ENCODE data around the gene CENATAC.
A peak's percentile ranks its signal among the peaks of the same experiment; 100 is the strongest.
"Not testable (repeated sequence)": the region's sequence is repeated elsewhere in the genome, so short reads cannot be mapped to it uniquely, and the experiment has no call there.

The CENATAC gene

GRCh38 chr11:118997627-118998387 lies at the start of gene CENATAC:
CENATAC (plus strand) TSS chr11:118998138; CDS start chr11:118998198, 60 bp downstream.
- DNase-seq = peak; percentile 70 to 74

GRCh38 chr11:118953265-118953664 lies 44.7 kb upstream of the CENATAC start:
- peak; percentile 27 to 63 for DNase-seq

DNA sequence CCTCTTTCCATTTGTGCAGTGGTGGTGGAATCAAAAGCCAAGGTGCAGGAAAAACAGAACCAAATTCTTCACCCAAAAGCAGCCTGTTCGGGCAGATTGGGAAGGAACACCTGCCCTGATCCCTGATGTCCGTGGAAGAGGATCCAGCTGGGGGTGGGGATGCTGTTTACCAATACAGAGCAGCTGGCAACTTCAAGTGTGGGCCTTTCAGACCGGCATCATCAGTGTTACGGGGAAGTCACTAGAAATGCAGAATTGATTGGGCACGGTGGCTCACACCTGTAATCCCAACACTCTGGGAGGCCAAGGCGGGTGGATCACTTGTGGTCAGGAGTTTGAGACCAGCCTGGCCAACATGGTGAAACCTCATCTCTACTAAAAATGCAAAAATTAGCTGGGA lies 44.0 kb upstream of the CENATAC start:
- not testable (repeated sequence) for DNase-seq

- DNase-seq = peak; percentile 61 to 71
These were observed 41.7 kb upstream of the CENATAC start, which contains the start of gene UPK2 for GRCh38 chr11:118956094-118956846. UPK2 (plus strand) TSS chr11:118956298; CDS start chr11:118956351, 53 bp downstream.

- DNase-seq = no peak
These were observed 41.0 kb upstream of the CENATAC start for GRCh38 chr11:118956847-118957469.

DNA sequence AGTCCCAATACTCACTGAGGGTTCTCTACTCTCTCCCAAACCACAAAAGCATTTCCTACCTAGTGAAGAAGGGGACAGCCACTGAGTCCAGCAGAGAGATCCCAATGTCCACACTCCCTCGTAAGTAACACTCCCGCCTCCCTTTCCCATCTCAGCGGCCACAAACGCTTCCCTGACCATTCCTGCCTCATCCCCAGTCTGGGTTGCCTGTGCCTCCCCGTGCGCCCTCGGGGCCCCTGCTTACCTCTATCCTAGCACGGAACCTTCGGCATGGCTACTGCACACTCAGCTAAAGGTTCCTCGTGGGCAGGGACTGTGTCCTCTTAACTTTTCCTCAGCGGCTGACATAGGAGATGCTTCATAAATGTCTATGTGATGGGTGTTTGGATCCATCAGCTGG lies 40.4 kb upstream of the CENATAC start:
- no peak for DNase-seq

DNA sequence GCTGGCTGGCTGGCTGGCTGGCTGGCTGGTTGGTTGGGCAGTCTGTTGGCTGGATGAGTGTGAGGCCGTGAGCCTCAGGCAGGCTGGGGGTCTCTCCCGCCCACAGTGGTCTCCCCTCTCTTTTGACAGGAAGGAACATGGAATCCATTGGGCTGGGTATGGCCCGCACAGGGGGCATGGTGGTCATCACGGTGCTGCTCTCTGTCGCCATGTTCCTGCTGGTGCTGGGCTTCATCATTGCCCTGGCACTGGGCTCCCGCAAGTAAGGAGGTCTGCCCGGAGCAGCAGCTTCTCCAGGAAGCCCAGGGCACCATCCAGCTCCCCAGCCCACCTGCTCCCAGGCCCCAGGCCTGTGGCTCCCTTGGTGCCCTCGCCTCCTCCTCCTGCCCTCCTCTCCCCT lies 40.0 kb upstream of the CENATAC start:
- DNase-seq = no peak

DNA sequence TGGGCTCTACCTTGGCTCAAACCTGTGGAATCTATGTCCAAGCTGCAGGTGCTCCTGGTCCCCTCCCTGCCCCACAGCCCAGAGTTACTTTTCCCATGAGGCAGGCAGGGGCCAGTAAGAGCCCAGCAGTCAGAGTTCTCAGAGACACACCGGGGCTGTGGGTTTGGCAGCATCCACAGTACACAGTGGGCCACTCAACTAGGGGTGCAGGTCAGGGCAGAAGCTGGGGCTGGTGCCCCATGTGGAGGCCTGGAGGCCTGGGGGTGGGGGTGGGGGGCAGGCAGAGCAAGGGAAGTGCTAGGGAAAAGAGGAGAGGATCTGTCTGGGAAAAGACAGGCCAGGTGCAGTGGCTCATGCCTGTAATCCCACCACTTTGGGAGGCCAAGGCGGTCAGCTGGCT lies 39.4 kb upstream of the CENATAC start:
- no peak for DNase-seq

DNA sequence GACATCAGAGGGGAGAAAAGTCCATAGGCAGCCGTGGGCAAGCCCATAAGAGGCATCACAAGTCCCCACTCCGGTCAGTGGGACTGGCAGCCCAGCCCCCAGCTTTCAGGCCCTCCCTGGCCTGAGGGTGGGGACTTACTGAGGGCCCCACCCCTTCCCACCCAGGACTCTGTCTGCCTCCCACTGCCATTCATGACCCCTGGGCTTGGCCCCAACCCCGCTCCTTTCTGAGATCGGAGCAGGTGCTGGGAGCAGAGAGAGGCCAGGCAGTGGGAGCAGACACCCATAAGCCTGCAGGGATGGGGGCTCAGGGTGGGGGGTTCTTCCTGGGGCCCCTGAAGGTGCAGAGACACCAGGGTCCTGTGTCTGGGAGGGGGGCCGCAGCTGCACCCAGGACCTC lies 36.7 kb upstream of the CENATAC start:
- no peak for DNase-seq

GRCh38 chr11:118961591-118961990 lies 36.3 kb upstream of the CENATAC start:
- DNase-seq = no peak

GRCh38 chr11:118969508-118969907 lies 28.4 kb upstream of the CENATAC start:
- not testable (repeated sequence) for DNase-seq

- no peak for DNase-seq
These were observed 26.3 kb upstream of the CENATAC start, which contains the start of gene FOXR1 for GRCh38 chr11:118971646-118972045. FOXR1 (plus strand) TSS chr11:118971761; CDS start chr11:118971932, 171 bp downstream.

- DNase-seq = no peak
These were observed 24.0 kb upstream of the CENATAC start for GRCh38 chr11:118973985-118974384.

DNA sequence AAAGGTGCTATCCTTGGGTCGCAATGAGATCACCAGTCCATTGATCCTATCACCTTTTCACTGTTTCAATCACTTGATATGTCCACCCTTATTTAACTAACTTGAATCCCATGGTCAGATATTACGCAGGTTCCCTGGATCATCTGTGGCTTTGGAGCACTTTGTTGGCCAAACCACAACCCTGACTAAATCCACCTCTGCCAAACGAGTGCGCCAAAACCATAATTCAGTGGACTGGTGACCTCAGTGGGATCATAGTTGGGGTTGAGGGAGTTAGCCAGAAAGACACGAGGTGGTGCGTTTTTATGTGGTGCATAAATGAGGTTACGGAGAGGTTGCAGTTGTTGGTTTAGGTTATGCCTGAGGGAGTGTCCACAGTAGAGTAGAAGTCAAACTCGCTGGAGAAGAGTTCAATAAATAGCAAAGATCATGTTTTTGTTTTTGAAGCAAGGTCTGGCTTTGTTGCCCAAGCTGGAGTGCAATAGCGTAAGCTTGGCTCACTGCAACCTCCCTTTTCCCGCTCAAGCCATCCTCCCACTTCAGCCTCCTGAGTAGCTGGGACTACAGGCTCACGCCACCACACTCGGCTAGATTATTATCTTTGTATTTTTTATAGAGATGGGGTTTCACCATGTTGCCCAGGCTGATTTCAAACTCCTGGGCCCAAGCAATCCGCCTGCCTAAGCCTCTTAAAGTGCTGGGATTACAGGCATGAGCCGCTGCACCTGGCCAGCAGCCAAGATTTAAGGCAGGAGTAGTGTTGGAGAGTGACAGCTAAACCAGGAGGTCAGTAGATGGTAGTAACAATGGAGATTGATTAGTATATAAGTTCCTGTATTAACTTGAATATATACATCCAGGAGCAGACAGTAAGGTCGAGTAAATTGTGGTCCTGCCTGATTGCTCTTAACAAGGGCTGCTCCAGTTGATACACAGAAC lies 21.9 kb upstream of the CENATAC start:
- no peak for DNase-seq

GRCh38 chr11:118979434-118979833 lies 18.5 kb upstream of the CENATAC start:
- DNase-seq = no peak

DNA sequence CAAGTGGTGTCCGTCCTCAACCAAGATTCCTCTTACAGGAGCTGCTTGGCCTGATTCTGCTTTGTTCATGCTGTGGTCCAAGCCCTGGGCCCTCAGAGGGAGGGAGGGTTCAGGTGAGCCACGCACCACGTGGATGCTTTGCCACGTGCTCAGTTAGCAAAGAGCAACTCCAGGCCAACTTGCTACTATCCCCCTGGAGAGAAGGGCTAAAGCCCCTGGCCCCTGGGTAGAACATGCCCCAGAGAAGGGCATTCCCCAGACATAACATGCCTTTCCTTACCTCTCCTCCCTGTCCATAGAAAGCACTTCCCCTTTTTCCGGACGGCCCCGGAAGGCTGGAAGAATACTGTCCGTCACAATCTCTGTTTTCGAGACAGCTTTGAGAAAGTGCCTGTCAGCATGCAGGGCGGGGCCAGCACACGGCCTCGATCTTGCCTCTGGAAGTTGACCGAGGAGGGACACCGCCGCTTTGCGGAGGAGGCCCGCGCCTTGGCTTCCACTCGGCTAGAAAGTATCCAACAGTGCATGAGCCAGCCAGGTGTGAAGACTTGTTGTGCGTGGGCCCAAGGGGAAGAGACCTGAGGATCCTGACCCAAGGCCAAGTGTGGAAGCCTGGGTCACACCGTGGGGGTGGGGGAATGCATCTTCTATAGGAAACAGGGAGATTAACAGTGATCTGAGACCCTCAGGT lies 17.6 kb upstream of the CENATAC start:
- no peak for DNase-seq

GRCh38 chr11:118984337-118984736 lies 13.6 kb upstream of the CENATAC start:
- DNase-seq = not testable (repeated sequence)

DNA sequence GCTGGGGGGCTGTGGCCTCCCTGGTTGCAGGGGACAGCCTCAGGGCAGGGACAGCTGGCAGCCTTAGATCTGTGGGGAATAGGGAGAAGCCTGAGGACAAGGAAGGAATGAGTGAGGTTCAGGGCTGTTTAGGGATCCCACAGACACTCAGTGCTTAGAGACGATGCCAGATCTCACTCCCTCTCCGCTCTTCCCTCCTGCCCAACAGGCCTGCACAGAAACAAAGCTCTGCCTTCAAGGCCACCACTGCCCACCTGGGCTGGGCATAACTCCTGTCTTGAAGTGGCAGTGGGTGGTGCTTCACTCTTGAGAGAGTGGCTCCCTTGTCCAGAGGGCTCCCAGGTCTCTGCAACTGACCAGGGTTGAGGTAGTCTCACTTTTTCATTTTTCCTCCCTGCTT lies 13.1 kb upstream of the CENATAC start:
- DNase-seq = no peak

DNA sequence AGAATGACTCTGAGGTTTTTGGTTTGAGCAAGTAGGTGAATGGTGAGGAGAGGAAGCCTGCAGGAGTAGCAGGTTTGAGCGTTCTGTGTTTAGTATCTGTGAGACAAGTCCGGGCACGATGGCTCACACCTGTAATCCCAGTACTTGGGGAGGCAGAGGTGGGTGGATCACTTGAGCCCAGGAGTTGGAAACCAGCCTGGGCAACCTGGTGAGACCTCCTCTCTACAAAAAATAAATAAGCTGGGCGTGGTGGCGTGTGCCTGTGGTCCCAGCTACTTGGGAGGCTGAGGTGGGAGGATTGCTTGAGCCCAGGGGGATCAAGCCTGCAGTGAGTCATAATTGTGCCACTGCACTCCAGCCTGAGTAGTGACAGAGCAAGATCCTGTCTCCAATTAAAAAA lies 9.7 kb upstream of the CENATAC start:
- no peak for DNase-seq

DNA sequence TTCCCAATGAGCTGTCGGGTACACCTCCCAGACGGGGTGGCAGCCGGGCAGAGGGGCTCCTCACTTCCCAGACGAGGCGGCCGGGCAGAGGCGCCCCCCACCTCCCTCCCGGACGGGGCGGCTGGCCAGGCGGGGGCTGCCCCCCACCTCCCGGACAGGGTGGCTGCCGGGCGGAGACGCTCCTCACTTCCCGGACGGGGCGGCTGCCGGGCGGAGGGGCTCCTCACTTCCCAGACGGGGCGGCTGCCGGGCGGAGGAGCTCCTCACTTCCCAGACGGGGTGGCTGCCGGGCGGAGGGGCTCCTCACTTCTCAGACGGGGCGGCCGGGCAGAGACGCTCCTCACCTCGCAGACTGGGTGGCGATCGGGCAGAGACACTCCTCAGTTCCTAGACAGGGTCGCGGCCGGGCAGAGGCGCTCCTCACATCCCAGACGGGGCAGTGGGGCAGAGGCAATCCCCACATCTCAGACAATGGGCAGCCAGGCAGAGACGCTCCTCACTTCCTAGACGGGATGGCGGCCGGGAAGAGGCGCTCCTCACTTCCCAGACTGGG lies 6.4 kb upstream of the CENATAC start:
- DNase-seq = not testable (repeated sequence)

GRCh38 chr11:118996926-118997626 lies 862 bp upstream of the CENATAC start:
- no peak for DNase-seq
